Skeletal muscle tissue (tissue), 4 donors: Measurements from ENCODE around the gene LY86. TPM values are rescaled to one million over a fixed set of nuclear protein-coding genes. Genes with fewer than 3 reads are reported as not detected.

Experiments
- H3K27ac ChIP-seq: one replicate; pipeline ENCODE4 v1.7.0; 2013; ENCODE audit warnings: mild to moderate bottlenecking, low read depth, low read length, inconsistent platforms
- H3K27me3 ChIP-seq, 3 donors: one replicate each; pipeline ENCODE4 v1.7.0; 2013; ENCODE audit warnings: low read length in 3 of 3; ENCODE audit not compliant: control insufficient read depth in 3 of 3, insufficient read depth in 3 of 3
- H3K36me3 ChIP-seq, 3 donors: one replicate each; pipeline ENCODE4 v1.7.0; 2013; ENCODE audit warnings: low read length in 3 of 3; ENCODE audit not compliant: control insufficient read depth in 3 of 3, insufficient read depth in 3 of 3
- H3K4me1 ChIP-seq, 3 donors: one replicate each; pipeline ENCODE4 v1.7.0; 2013; ENCODE audit warnings: low read length in 3 of 3, mild to moderate bottlenecking in 3 of 3; ENCODE audit not compliant: control insufficient read depth in 3 of 3, insufficient read depth in 3 of 3
- H3K4me3 ChIP-seq, 3 donors: one replicate each; pipeline ENCODE4 v1.7.0; 2013; ENCODE audit warnings: low read length in 3 of 3
- H3K9ac ChIP-seq, 3 donors: one replicate each; pipeline ENCODE4 v1.7.0; 2013; ENCODE audit warnings: low read length in 3 of 3, mild to moderate bottlenecking in 3 of 3, moderate library complexity in 2 of 3, low read depth in 1 of 3
- H3K9me3 ChIP-seq, 3 donors: one replicate each; pipeline ENCODE4 v1.7.0; 2013; ENCODE audit warnings: low read length in 3 of 3; ENCODE audit not compliant: control insufficient read depth in 3 of 3
- total RNA-seq: library from RNA; depleted of rRNA; stranded (reverse); fragments of >200 nt; gene quantifications from one replicate; pipeline ENCODE4 v1.2.3, GENCODE V29; 2014
- donor health status: Osteomylitis.

LY86 gene
- total RNA-seq, 1 donor from 2014 or later = 6.8 TPM

- Histone ChIP-seq H3K27ac (no peak overlapping the region), H3K9me3 (peaks cover 0 to 7% (median 0%) of the 10 kb centered on the region in 3 donors), H3K4me3 (no peak overlapping the region), H3K4me1 (no peaks in the 10 kb centered on the region), H3K36me3 (no peaks in the 10 kb centered on the region), H3K9ac (no peak overlapping the region), H3K27me3 (peaks cover 0 to 7% (median 0%) of the 10 kb centered on the region in 3 donors)
These were observed 18.7 kb upstream of the LY86 start for GRCh38 chr6:6569811-6570164.

GRCh38 chr6:6570929-6571671 lies 17.4 kb upstream of the LY86 start:
- Histone ChIP-seq H3K27ac (no peak overlapping the region), H3K27me3 (peaks cover 0 to 7% (median 0%) of the 10 kb centered on the region in 3 donors), H3K9ac (no peak overlapping the region), H3K9me3 (peaks cover 0 to 10% (median 0%) of the 10 kb centered on the region in 3 donors), H3K36me3 (no peaks in the 10 kb centered on the region), H3K4me3 (no peak overlapping the region), H3K4me1 (no peaks in the 10 kb centered on the region)

- H3K9me3 ChIP-seq = peaks cover 0 to 10% (median 0%) of the 10 kb centered on the region in 3 donors
- H3K9ac ChIP-seq = no peak overlapping the region
- H3K4me3 ChIP-seq = no peak overlapping the region
- H3K27me3 ChIP-seq = no peaks in the 10 kb centered on the region
- H3K27ac ChIP-seq = no peak overlapping the region
- H3K4me1 ChIP-seq = no peaks in the 10 kb centered on the region
- H3K36me3 ChIP-seq = no peaks in the 10 kb centered on the region
These were observed 13.4 kb upstream of the LY86 start for GRCh38 chr6:6575143-6575542.

GRCh38 chr6:6577735-6578134 lies 10.8 kb upstream of the LY86 start:
- no peak overlapping the region for H3K27ac ChIP-seq
- no peak overlapping the region for H3K9ac ChIP-seq
- H3K4me3 ChIP-seq = no peak overlapping the region
- H3K9me3 ChIP-seq = peaks cover 0 to 10% (median 0%) of the 10 kb centered on the region in 3 donors
- no peaks in the 10 kb centered on the region for H3K4me1 ChIP-seq
- no peaks in the 10 kb centered on the region for H3K27me3 ChIP-seq
- no peaks in the 10 kb centered on the region for H3K36me3 ChIP-seq

- H3K9ac ChIP-seq = no peak overlapping the region
- no peaks in the 10 kb centered on the region for H3K4me1 ChIP-seq
- no peaks in the 10 kb centered on the region for H3K36me3 ChIP-seq
- no peaks in the 10 kb centered on the region for H3K27me3 ChIP-seq
- no peak overlapping the region for H3K4me3 ChIP-seq
- no peak overlapping the region for H3K27ac ChIP-seq
- peaks cover 0 to 3% (median 0%) of the 10 kb centered on the region in 3 donors for H3K9me3 ChIP-seq
These were observed 9.2 kb upstream of the LY86 start for GRCh38 chr6:6579281-6579680.

DNA sequence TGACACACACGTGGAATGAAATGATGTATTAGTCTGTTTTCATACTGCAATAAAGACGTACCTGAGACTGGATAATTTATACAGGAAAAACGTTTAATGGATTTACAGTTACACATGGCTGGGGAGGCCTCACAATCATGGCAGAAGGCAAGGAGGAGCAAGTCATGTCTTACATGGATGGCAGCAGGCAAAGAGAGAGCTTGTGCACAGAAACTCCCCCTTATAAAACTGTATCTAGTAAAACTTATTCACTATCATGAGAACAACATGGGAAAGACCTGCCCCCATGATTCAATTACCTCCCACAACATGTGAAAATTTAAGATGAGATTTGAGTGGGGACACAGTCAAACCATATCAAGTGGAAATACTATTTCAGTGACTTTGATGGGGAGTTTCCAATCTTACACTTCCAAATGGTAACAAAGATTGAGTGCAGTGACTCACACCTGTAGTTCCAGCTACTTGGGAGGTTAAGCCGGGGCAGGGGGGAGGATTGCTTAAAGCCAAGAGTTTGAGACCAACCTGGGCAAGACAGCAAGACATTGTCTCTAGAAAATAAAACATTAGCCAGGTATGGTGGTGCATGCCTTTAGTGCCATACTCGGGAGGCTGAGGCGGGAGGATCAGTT lies 8.2 kb upstream of the LY86 start:
- Histone ChIP-seq H3K4me1 (no peaks in the 10 kb centered on the region), H3K9me3 (peaks cover 0 to 2% (median 0%) of the 10 kb centered on the region in 3 donors)

GRCh38 chr6:6581054-6581453 lies 7.5 kb upstream of the LY86 start:
- Histone ChIP-seq H3K4me1 (no peaks in the 10 kb centered on the region), H3K9ac (no peak overlapping the region), H3K27ac (no peak overlapping the region), H3K27me3 (no peaks in the 10 kb centered on the region), H3K36me3 (no peaks in the 10 kb centered on the region), H3K4me3 (no peak overlapping the region), H3K9me3 (no peaks in the 10 kb centered on the region)

More for the DNA sequence above, 8.2 kb upstream of the LY86 start:
- Histone ChIP-seq H3K27me3 (no peaks in the 10 kb centered on the region), H3K9ac (no peak overlapping the region), H3K36me3 (no peaks in the 10 kb centered on the region), H3K27ac (no peak overlapping the region), H3K4me3 (no peak overlapping the region)

- H3K27me3 ChIP-seq = no peaks in the 10 kb centered on the region
- no peak overlapping the region for H3K9ac ChIP-seq
- no peaks in the 10 kb centered on the region for H3K9me3 ChIP-seq
- no peaks in the 10 kb centered on the region for H3K4me1 ChIP-seq
- H3K27ac ChIP-seq = no peak overlapping the region
- H3K36me3 ChIP-seq = no peaks in the 10 kb centered on the region
- no peak overlapping the region for H3K4me3 ChIP-seq
These were observed 6.4 kb upstream of the LY86 start for GRCh38 chr6:6582131-6582530.

DNA sequence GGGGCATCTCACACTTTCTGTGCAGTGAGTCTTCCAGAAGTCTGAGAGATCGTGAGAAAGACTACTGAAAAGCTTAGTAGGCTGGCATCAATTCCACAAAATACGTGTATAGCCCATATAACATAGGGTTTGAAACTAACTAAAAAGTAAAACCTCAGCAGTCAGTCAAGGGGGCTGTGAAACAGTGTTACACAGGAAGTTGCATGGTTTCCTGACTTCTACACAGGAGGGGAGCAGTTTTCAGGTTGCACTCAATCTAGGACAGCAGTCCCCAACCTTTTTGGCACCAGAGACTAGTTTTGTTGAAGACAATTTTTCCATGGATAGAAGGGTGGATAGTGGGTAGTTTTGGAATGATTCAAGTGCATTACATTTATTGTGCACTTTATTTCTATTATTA lies 4.7 kb upstream of the LY86 start:
- H3K4me3 ChIP-seq = no peak overlapping the region
- no peaks in the 10 kb centered on the region for H3K27me3 ChIP-seq

DNA sequence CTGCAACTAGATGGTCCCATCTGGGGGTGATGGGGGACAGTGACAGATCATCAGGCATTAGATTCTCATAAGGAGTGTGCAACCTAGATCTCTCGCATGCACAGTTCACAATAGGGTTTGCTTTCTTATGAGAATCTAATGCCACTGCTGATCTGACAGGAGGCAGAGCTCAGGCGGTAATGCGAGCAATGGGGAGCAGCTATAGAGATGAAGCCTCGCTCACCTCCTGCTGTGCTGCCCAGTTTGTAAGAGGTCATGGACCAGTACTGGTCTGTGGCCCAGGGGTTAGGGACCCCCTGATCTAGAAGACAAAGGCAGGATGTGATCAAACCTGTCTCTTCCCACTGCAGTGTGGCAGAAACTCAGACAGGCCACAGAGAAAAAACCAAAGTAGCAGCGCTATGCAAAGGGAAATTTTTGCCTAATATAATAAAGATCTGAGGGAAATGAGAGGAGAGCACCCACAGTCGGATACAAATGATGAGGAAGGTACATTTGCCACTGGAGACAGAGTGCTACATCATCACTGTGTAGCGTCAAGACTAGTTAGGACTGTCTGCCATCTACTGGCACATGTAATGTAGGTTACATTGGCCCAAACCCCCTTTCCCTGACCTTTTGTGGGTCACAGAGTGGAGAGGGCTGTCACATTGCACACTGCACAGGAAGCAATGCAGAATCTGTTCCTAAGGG lies 4.1 kb upstream of the LY86 start:
- Histone ChIP-seq H3K27ac (no peak overlapping the region), H3K9me3 (no peaks in the 10 kb centered on the region), H3K9ac (no peak overlapping the region), H3K27me3 (no peaks in the 10 kb centered on the region), H3K4me1 (peaks cover 0 to 7% (median 4%) of the 10 kb centered on the region in 3 donors), H3K4me3 (no peak overlapping the region), H3K36me3 (no peaks in the 10 kb centered on the region)

More for the DNA sequence above, 4.7 kb upstream of the LY86 start:
- Histone ChIP-seq H3K36me3 (no peaks in the 10 kb centered on the region), H3K27ac (no peak overlapping the region), H3K9me3 (no peaks in the 10 kb centered on the region), H3K4me1 (peaks cover 0 to 7% (median 0%) of the 10 kb centered on the region in 3 donors), H3K9ac (no peak overlapping the region)
